Measurements from ENCODE around the gene PLEKHO1. TPM values are rescaled to one million over a fixed set of nuclear protein-coding genes. Genes with fewer than 3 reads are reported as not detected.

Gene PLEKHO1
- total and polyA plus RNA-seq, 2 donors (not counting 1 experiment from before 2014, with no cell fraction given) = 48.3 to 65.6 TPM

DNA sequence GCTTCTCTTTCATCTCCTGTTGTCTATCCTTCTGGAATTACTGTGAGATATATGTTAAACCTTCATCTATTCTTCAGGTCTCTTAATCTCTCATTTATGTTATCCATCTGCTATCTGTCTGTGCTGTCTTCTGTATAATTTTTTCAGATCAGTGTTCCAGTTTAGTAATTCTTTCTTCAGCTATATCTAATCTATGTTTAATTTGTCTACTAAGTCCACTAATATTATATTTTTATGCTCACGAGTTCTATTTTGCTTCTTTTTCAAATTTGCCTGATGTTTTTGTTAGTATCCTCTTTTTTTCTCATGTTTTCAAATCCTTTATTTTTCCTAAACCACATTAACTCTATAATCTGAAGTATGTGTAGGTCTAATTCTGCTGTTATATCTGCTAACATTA, 34.6 kb upstream of the PLEKHO1 start:
- no peak for TF ChIP-seq CTCF (conservative IDR thresholded peaks at IDR 0.05 in 1 of 2, IDR thresholded peaks at IDR 0.05 in 1 of 2; ENCODE audit: low read depth in 1 of 2, low read length in 2 of 2)
- no peak for TF ChIP-seq EZH2 (IDR thresholded peaks at IDR 0.05; ENCODE audit: low read length, missing control alignments)

DNA sequence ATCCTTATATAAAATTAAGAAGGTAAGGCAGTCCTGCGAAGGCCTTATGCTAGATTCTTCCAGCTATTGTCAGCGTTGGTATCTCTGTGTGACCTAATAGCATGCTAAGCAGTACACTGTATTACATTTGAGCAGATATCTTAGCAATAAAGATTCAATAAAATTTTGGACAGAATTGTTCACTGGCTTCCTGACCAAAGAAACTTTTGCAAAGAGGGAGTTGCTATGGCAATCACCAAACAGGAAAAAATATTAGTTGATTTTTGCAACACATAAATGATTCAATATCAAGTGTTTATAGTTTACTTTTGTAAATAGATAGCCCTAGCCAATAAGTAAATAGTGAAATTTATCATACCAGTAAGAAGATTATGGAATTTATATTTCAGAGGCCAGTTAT, 31.0 kb upstream of the PLEKHO1 start:
- no peaks in the 10 kb centered on the region for H3K79me2 ChIP-seq (ENCODE audit: control insufficient read depth, insufficient read depth, low read length)
- no peaks in the 10 kb centered on the region for H3K27me3 ChIP-seq (ENCODE audit: control insufficient read depth, insufficient read depth, low read length)

More for the DNA sequence above, 34.6 kb upstream of the PLEKHO1 start:
- Histone ChIP-seq H3K4me1 (ENCODE audit: control insufficient read depth, extremely low read depth, insufficient read depth, low read length) (no peaks in the 10 kb centered on the region), H2AFZ (ENCODE audit: low read length) (no peak overlapping the region), H3K4me2 (ENCODE audit: extremely low read depth, insufficient read depth, low read length) (no peak overlapping the region), H3K27me3 (ENCODE audit: control insufficient read depth, insufficient read depth, low read length) (no peaks in the 10 kb centered on the region), H3K9ac (ENCODE audit: insufficient read depth, low read length) (no peak overlapping the region), H3K79me2 (ENCODE audit: control insufficient read depth, insufficient read depth, low read length) (no peaks in the 10 kb centered on the region), H3K36me3 (ENCODE audit: control insufficient read depth, insufficient read depth, low read length) (peaks cover 2% of the 10 kb centered on the region), H4K20me1 (ENCODE audit: control insufficient read depth, extremely low read depth, insufficient read depth, low read length) (no peaks in the 10 kb centered on the region), H3K9me3 (ENCODE audit: control insufficient read depth, insufficient read depth, low read depth, low read length) (no peaks in the 10 kb centered on the region), H3K4me3 (replicated peaks in 1 of 4; ENCODE audit: control extremely low read depth in 1 of 4, insufficient read depth in 1 of 4, low read depth in 3 of 4, low read length in 4 of 4) (no peak overlapping the region), H3K27ac (ENCODE audit: insufficient read depth, low read length) (no peak overlapping the region)
- DNase-seq (ENCODE audit: low read depth in 2 of 2) = no peak

DNA sequence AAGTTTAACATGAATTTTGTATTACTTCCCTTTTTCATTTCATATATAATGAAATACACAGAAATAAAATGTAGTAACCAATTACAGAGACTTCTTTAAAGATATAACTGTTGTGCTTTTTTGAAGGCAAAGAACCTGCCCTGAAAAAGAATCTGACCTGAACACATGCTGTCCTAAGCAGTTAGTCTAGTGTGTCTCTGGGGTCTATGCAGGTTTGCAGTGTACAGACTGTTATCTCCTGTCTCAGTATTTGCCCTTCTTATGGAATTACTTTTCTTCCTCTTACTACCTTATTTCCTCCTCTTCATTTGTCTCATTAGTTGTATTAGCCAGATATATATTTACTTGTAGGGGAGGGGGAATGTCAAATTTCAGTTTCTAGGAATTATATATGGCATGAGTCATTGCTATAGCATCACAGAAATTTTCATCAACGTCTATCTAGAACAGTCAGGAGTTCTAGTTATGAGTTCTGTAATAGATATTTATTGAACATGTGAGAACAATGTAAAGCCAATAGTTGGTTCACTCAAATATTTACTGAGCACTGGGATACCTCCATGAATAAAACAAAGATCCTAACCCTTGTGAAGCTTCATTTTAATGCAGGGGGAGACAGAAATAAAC, 28.4 kb upstream of the PLEKHO1 start:
- H3K4me1 ChIP-seq (ENCODE audit: control insufficient read depth, extremely low read depth, insufficient read depth, low read length) = peaks cover 3% of the 10 kb centered on the region
- H4K20me1 ChIP-seq (ENCODE audit: control insufficient read depth, extremely low read depth, insufficient read depth, low read length) = no peaks in the 10 kb centered on the region
- peak; percentile 14 to 26 for DNase-seq (ENCODE audit: low read depth in 2 of 2)
- no peaks in the 10 kb centered on the region for H3K27me3 ChIP-seq (ENCODE audit: control insufficient read depth, insufficient read depth, low read length)
- no peak overlapping the region for H2AFZ ChIP-seq (ENCODE audit: low read length)
- H3K27ac ChIP-seq (ENCODE audit: insufficient read depth, low read length) = no peak overlapping the region
- no peak overlapping the region for H3K4me2 ChIP-seq (ENCODE audit: extremely low read depth, insufficient read depth, low read length)
- TF ChIP-seq CTCF (conservative IDR thresholded peaks at IDR 0.05 in 1 of 2, IDR thresholded peaks at IDR 0.05 in 1 of 2; ENCODE audit: low read depth in 1 of 2, low read length in 2 of 2) (no peak), EZH2 (IDR thresholded peaks at IDR 0.05; ENCODE audit: low read length, missing control alignments) (no peak)
- no peak overlapping the region for H3K9ac ChIP-seq (ENCODE audit: insufficient read depth, low read length)
- no peaks in the 10 kb centered on the region for H3K79me2 ChIP-seq (ENCODE audit: control insufficient read depth, insufficient read depth, low read length)
- no peaks in the 10 kb centered on the region for H3K9me3 ChIP-seq (ENCODE audit: control insufficient read depth, insufficient read depth, low read depth, low read length)
- H3K4me3 ChIP-seq (replicated peaks in 1 of 4; ENCODE audit: control extremely low read depth in 1 of 4, insufficient read depth in 1 of 4, low read depth in 3 of 4, low read length in 4 of 4) = no peak overlapping the region
- peaks cover 1% of the 10 kb centered on the region for H3K36me3 ChIP-seq (ENCODE audit: control insufficient read depth, insufficient read depth, low read length)

More for the DNA sequence above, 31.0 kb upstream of the PLEKHO1 start:
- H3K9me3 ChIP-seq (ENCODE audit: control insufficient read depth, insufficient read depth, low read depth, low read length) = no peaks in the 10 kb centered on the region
- TF ChIP-seq EZH2 (IDR thresholded peaks at IDR 0.05; ENCODE audit: low read length, missing control alignments) (no peak), CTCF (conservative IDR thresholded peaks at IDR 0.05 in 1 of 2, IDR thresholded peaks at IDR 0.05 in 1 of 2; ENCODE audit: low read depth in 1 of 2, low read length in 2 of 2) (no peak)
- H4K20me1 ChIP-seq (ENCODE audit: control insufficient read depth, extremely low read depth, insufficient read depth, low read length) = no peaks in the 10 kb centered on the region
- no peak overlapping the region for H3K4me3 ChIP-seq (replicated peaks in 1 of 4; ENCODE audit: control extremely low read depth in 1 of 4, insufficient read depth in 1 of 4, low read depth in 3 of 4, low read length in 4 of 4)
- H3K36me3 ChIP-seq (ENCODE audit: control insufficient read depth, insufficient read depth, low read length) = peaks cover 1% of the 10 kb centered on the region
- peaks cover 3% of the 10 kb centered on the region for H3K4me1 ChIP-seq (ENCODE audit: control insufficient read depth, extremely low read depth, insufficient read depth, low read length)
- H2AFZ ChIP-seq (ENCODE audit: low read length) = no peak overlapping the region
- no peak overlapping the region for H3K27ac ChIP-seq (ENCODE audit: insufficient read depth, low read length)
- DNase-seq (ENCODE audit: low read depth in 2 of 2) = no peak
- H3K9ac ChIP-seq (ENCODE audit: insufficient read depth, low read length) = no peak overlapping the region
- H3K4me2 ChIP-seq (ENCODE audit: extremely low read depth, insufficient read depth, low read length) = no peak overlapping the region

Measured in fibroblast of lung (primary cell).